ENCODE measurements around the gene TEF. TPM values are rescaled to one million over a fixed set of nuclear protein-coding genes. Genes with fewer than 3 reads are reported as not detected.

The TEF gene
- total RNA-seq, 1 experiment from 2014 or later, result 3.9 TPM

GRCh38 chr22:41383085-41383484, 1.3 kb downstream of the TEF start:
- TF ChIP-seq EZH2 (IDR thresholded peaks at IDR 0.05; ENCODE audit: borderline replicate concordance, low read depth, low read length, poor library complexity, severe bottlenecking) (no peak), CTCF (conservative IDR thresholded peaks at IDR 0.05; ENCODE audit: low read depth, low read length) (no peak)
- ChIA-PET POLR2A (ENCODE audit: low non-redundant PET) (no interaction called here), CTCF (no interaction called here)
- no peaks in the 10 kb centered on the region for H3K9me3 ChIP-seq (ENCODE audit: low read depth, low read length, poor library complexity, severe bottlenecking)
- H3K27me3 ChIP-seq (replicated peaks; ENCODE audit: insufficient read depth, low read depth, low read length, poor library complexity), result no peaks in the 10 kb centered on the region
- intact Hi-C loops (cut with micrococcal nuclease; ENCODE audit: unreplicated experiment), result no loop called here
- no peak for DNase-seq (ENCODE audit: low spot score)
- BruUV-seq (replicated peaks), result TSS peak; percentile 38
- no peaks in the 10 kb centered on the region for H3K36me3 ChIP-seq (ENCODE audit: insufficient read depth, low read length, poor library complexity, severe bottlenecking)
- H3K27ac ChIP-seq (ENCODE audit: low read depth, low read length, poor library complexity, severe bottlenecking), result no peak overlapping the region
- peaks cover 22% of the 10 kb centered on the region for H3K4me1 ChIP-seq (ENCODE audit: insufficient read depth, low read length, poor library complexity, severe bottlenecking)
- H3K4me3 ChIP-seq (ENCODE audit: low read depth, low read length, poor library complexity, severe bottlenecking), result peak overlapping the region; percentile 77

- H3K9me3 ChIP-seq (ENCODE audit: low read depth, low read length, poor library complexity, severe bottlenecking), result no peaks in the 10 kb centered on the region
- no TSS peak for BruUV-seq (replicated peaks)
- no peak for DNase-seq (ENCODE audit: low spot score)
- H3K27me3 ChIP-seq (replicated peaks; ENCODE audit: insufficient read depth, low read depth, low read length, poor library complexity), result no peaks in the 10 kb centered on the region
- no peak for TF ChIP-seq CTCF (conservative IDR thresholded peaks at IDR 0.05; ENCODE audit: low read depth, low read length)
- no peak for TF ChIP-seq EZH2 (IDR thresholded peaks at IDR 0.05; ENCODE audit: borderline replicate concordance, low read depth, low read length, poor library complexity, severe bottlenecking)
- H3K27ac ChIP-seq (ENCODE audit: low read depth, low read length, poor library complexity, severe bottlenecking), result no peak overlapping the region
- intact Hi-C loops (cut with micrococcal nuclease; ENCODE audit: unreplicated experiment), result no loop called here
- POLR2A ChIA-PET (ENCODE audit: low non-redundant PET), result no interaction called here
- CTCF ChIA-PET, result no interaction called here
- no peak overlapping the region for H3K4me3 ChIP-seq (ENCODE audit: low read depth, low read length, poor library complexity, severe bottlenecking)
- peaks cover 22% of the 10 kb centered on the region for H3K4me1 ChIP-seq (ENCODE audit: insufficient read depth, low read length, poor library complexity, severe bottlenecking)
- no peaks in the 10 kb centered on the region for H3K36me3 ChIP-seq (ENCODE audit: insufficient read depth, low read length, poor library complexity, severe bottlenecking)
These were observed 2.4 kb downstream of the TEF start for GRCh38 chr22:41384128-41384527.

GRCh38 chr22:41387341-41387740, 5.6 kb downstream of the TEF start:
- no peaks in the 10 kb centered on the region for H3K9me3 ChIP-seq (ENCODE audit: low read depth, low read length, poor library complexity, severe bottlenecking)
- H3K36me3 ChIP-seq (ENCODE audit: insufficient read depth, low read length, poor library complexity, severe bottlenecking), result peaks cover 3% of the 10 kb centered on the region
- TF ChIP-seq CTCF (conservative IDR thresholded peaks at IDR 0.05; ENCODE audit: low read depth, low read length), result no peak
- TF ChIP-seq EZH2 (IDR thresholded peaks at IDR 0.05; ENCODE audit: borderline replicate concordance, low read depth, low read length, poor library complexity, severe bottlenecking), result no peak
- intact Hi-C loops (cut with micrococcal nuclease; ENCODE audit: unreplicated experiment), result no loop called here
- DNase-seq (ENCODE audit: low spot score), result no peak
- H3K27ac ChIP-seq (ENCODE audit: low read depth, low read length, poor library complexity, severe bottlenecking), result no peak overlapping the region
- no peaks in the 10 kb centered on the region for H3K27me3 ChIP-seq (replicated peaks; ENCODE audit: insufficient read depth, low read depth, low read length, poor library complexity)
- CTCF ChIA-PET, result no interaction called here
- POLR2A ChIA-PET (ENCODE audit: low non-redundant PET), result no interaction called here
- no peak overlapping the region for H3K4me3 ChIP-seq (ENCODE audit: low read depth, low read length, poor library complexity, severe bottlenecking)
- BruUV-seq (replicated peaks), result no TSS peak
- peaks cover 8% of the 10 kb centered on the region for H3K4me1 ChIP-seq (ENCODE audit: insufficient read depth, low read length, poor library complexity, severe bottlenecking)
